Spleen (tissue), 7 donors: ENCODE data around the gene COX4I2.

Experiments used
- POLR2A ChIP-seq, 3 donors: fragments of 450-650 bp; IDR thresholded peaks; one replicate each; pipeline ENCODE4 v1.5.1; 2017; ENCODE audit warnings: antibody characterized with exemption in 3 of 3, mild to moderate bottlenecking in 1 of 3
- POLR2AphosphoS5 ChIP-seq, 3 donors: sonication (generic); formaldehyde crosslinking; IDR thresholded peaks; one replicate each; pipeline ENCODE4 v1.5.1; 2017; ENCODE audit warnings: antibody characterized with exemption in 3 of 3
- TF ChIP-seq, protein P1 (sequence below), 11 experiments: fragments of 200-600 bp in 7 of 11; fragments of 450-650 bp in 4 of 11; sonication (generic) in 4 of 11; IDR thresholded peaks in 8 of 11; conservative IDR thresholded peaks in 3 of 11; 1 replicate in 7 of 11; 2 replicates in 4 of 11; pipeline versions ENCODE4 v1.4.0 to v1.8.0; 2016 to 2021; ENCODE audit warnings: antibody characterized with exemption in 11 of 11, inconsistent platforms in 4 of 11, mild to moderate bottlenecking in 1 of 11
- donor health status: DM: no; HTN: no; CAD: no; lungs with moderate emphysema.
- donor health status: DM: no; HTN: no; CAD: no.
- donor health status: DM: no; HTN: no; CAD: no.

DNA sequence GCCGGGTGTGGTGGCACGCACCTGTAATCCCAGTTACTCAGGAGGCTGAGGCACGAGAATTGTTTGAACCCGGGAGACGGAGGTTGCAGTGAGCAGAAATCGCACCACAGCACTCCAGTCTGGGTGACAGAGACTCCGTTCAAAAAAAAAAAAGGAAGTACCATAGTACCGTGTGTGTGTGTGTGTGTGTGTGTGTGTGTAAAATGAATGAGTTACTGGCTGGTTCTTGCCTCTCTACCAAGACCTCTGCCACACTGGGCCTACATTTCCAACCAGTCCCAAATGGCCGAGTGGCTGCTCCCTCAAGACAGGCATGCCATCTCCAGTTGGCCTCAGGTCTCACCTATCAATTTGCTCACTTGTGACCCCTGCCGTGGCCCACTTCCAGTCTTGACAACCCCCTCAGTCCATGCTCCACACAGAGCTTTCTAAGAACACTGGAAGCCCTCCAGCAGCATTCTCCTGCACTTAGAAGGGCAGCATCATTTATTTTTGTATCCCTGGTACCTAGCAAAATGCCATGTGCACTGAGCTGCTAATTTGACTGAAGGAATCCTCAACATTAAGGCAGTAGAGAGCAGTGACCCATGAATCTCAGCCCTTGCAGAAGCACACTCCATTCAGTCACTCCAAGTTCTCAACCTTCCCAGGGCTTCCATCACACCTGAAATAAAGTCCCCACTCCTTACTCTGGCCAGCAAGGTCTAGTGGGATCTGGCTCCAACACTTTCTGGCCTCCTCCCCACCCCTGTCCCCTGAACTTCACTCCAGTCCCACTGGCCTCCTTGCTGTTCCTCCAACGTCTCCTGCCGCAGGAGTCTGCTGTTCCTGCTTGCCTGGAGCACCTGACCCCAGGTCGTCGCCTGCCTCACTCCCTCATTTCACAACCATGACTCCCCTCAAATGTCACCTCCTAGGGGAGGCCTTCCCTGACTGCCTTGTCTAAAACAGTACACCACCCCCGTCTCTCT is 29.9 kb downstream of the COX4I2 start:
- TF ChIP-seq POLR2A (IDR thresholded peaks at IDR 0.05) (no peak), POLR2AphosphoS5 (IDR thresholded peaks at IDR 0.05) (no peak)
- TF ChIP-seq, protein P1, sequence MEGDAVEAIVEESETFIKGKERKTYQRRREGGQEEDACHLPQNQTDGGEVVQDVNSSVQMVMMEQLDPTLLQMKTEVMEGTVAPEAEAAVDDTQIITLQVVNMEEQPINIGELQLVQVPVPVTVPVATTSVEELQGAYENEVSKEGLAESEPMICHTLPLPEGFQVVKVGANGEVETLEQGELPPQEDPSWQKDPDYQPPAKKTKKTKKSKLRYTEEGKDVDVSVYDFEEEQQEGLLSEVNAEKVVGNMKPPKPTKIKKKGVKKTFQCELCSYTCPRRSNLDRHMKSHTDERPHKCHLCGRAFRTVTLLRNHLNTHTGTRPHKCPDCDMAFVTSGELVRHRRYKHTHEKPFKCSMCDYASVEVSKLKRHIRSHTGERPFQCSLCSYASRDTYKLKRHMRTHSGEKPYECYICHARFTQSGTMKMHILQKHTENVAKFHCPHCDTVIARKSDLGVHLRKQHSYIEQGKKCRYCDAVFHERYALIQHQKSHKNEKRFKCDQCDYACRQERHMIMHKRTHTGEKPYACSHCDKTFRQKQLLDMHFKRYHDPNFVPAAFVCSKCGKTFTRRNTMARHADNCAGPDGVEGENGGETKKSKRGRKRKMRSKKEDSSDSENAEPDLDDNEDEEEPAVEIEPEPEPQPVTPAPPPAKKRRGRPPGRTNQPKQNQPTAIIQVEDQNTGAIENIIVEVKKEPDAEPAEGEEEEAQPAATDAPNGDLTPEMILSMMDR (IDR thresholded peaks at IDR 0.05 in 8 of 11, conservative IDR thresholded peaks at IDR 0.05 in 3 of 11): no peak
